Activated CD8-positive, alpha-beta memory T cell treated with anti-CD3 and anti-CD28 coated beads for 36 hours (primary cell): ENCODE measurements around the gene DHRS7B. TPM values are rescaled to one million over a fixed set of nuclear protein-coding genes. Genes with fewer than 3 reads are reported as not detected.
"Not testable (repeated sequence)": the region's sequence is repeated elsewhere in the genome, so short reads cannot be mapped to it uniquely, and the experiment has no call there.

Experiments
- CTCF ChIA-PET: fragments of 350-600 bp; sonication (Branson Sonifier 250); formaldehyde crosslinking; loops from one replicate; lab custom pipeline; 2021; ENCODE audit warnings: antibody characterized with exemption; lab: Charles Lee
- POLR2A ChIA-PET: fragments of 350-600 bp; sonication (Branson Sonifier 250); formaldehyde crosslinking; loops from one replicate; lab custom pipeline; 2021; ENCODE audit warnings: antibody characterized with exemption; lab: Charles Lee
- total RNA-seq, 2 experiments: library from RNA; stranded (reverse); gene quantifications; one replicate each; pipeline ENCODE4 v1.2.3, GENCODE V29; 2021

The DHRS7B gene
- total RNA-seq, 2 experiments from 2014 or later = 22.6 to 26.2 TPM

GRCh38 chr17:21142065-21142464 is 15.3 kb downstream of the DHRS7B start:
- CTCF ChIA-PET, POLR2A ChIA-PET: not testable (repeated sequence)

GRCh38 chr17:21143695-21144094 is 16.9 kb downstream of the DHRS7B start:
- ChIA-PET POLR2A (no interaction called here), CTCF (no interaction called here)

- POLR2A ChIA-PET, CTCF ChIA-PET: not testable (repeated sequence)
Measured at GRCh38 chr17:21144299-21144698, 17.5 kb downstream of the DHRS7B start.

GRCh38 chr17:21146362-21147015 is 19.7 kb downstream of the DHRS7B start:
- CTCF ChIA-PET = no interaction called here
- POLR2A ChIA-PET = no interaction called here

- POLR2A ChIA-PET = no interaction called here
- CTCF ChIA-PET = no interaction called here
Measured at GRCh38 chr17:21149621-21150020, 22.9 kb downstream of the DHRS7B start.

- ChIA-PET CTCF (no interaction called here), POLR2A (no interaction called here)
Measured at GRCh38 chr17:21152731-21153130, 26.0 kb downstream of the DHRS7B start.

GRCh38 chr17:21157586-21158370 is 31.0 kb downstream of the DHRS7B start:
- POLR2A ChIA-PET = interaction anchor here (0.6 to 0.7 kb wide), 3 partner anchors 10 to 351 kb away, joined by 3 to 4 read pairs (median 3); no protein-coding TSS in a partner anchor
- CTCF ChIA-PET = interaction anchor here (0.6 kb wide), 1 partner anchor 1573 kb away, joined by 3 read pairs; no protein-coding TSS in a partner anchor

- ChIA-PET CTCF (interaction anchor here (1.2 kb wide), 1 partner anchor 39 kb away, joined by 4 read pairs; no protein-coding TSS in a partner anchor), POLR2A (no interaction called here)
Measured at GRCh38 chr17:21160401-21160800, 33.6 kb downstream of the DHRS7B start.

- ChIA-PET POLR2A (no interaction called here), CTCF (no interaction called here)
Measured at GRCh38 chr17:21161498-21162393, 35.0 kb downstream of the DHRS7B start.

GRCh38 chr17:21162394-21162775 is 35.6 kb downstream of the DHRS7B start:
- POLR2A ChIA-PET = no interaction called here
- CTCF ChIA-PET = interaction anchor here (0.7 kb wide), 1 partner anchor 109 kb away, joined by 4 read pairs; no protein-coding TSS in a partner anchor

GRCh38 chr17:21163101-21163500 is 36.3 kb downstream of the DHRS7B start:
- ChIA-PET POLR2A (no interaction called here), CTCF (interaction anchor here (0.7 kb wide), 1 partner anchor 109 kb away, joined by 4 read pairs; no protein-coding TSS in a partner anchor)

GRCh38 chr17:21164216-21164615 is 37.5 kb downstream of the DHRS7B start:
- ChIA-PET CTCF (no interaction called here), POLR2A (no interaction called here)

GRCh38 chr17:21164620-21165019 is 37.9 kb downstream of the DHRS7B start:
- CTCF ChIA-PET = no interaction called here
- POLR2A ChIA-PET = no interaction called here

GRCh38 chr17:21165922-21166594 is 39.3 kb downstream of the DHRS7B start:
- CTCF ChIA-PET = interaction anchor here (0.7 kb wide), 1 partner anchor 28 kb away, joined by 5 read pairs; no protein-coding TSS in a partner anchor
- POLR2A ChIA-PET = no interaction called here

GRCh38 chr17:21166595-21167210 is 39.9 kb downstream of the DHRS7B start:
- POLR2A ChIA-PET = no interaction called here
- CTCF ChIA-PET = interaction anchor here (0.6 kb wide), 1 partner anchor 38 kb away, joined by 3 read pairs; no protein-coding TSS in a partner anchor

- ChIA-PET CTCF (interaction anchor here (0.6 kb wide), 1 partner anchor 38 kb away, joined by 3 read pairs; no protein-coding TSS in a partner anchor), POLR2A (interaction anchor here (0.7 kb wide), 1 partner anchor 10 kb away, joined by 3 read pairs; no protein-coding TSS in a partner anchor)
Measured at GRCh38 chr17:21167303-21167702, 40.5 kb downstream of the DHRS7B start.

- CTCF ChIA-PET = no interaction called here
- POLR2A ChIA-PET = no interaction called here
Measured at GRCh38 chr17:21168555-21168865, 41.7 kb downstream of the DHRS7B start.

GRCh38 chr17:21169496-21169895 is 42.7 kb downstream of the DHRS7B start:
- ChIA-PET CTCF (interaction anchor here (0.6 kb wide), 1 partner anchor 38 kb away, joined by 5 read pairs; no protein-coding TSS in a partner anchor), POLR2A (no interaction called here)
